Activated T-helper 1 cell treated with anti-CD3 and anti-CD28 coated beads, Interleukin-2, amount 50 U/mL, for 16 hours (primary cell): Measurements from ENCODE around the gene RHBDD1.

Experiments
- DNase-seq, 2 donors: peaks; one replicate each; pipeline ENCODE4 v3.0.0-alpha.2; 2020; ENCODE audit warnings: low read depth in 1 of 2, low spot score in 1 of 2

Gene RHBDD1

DNA sequence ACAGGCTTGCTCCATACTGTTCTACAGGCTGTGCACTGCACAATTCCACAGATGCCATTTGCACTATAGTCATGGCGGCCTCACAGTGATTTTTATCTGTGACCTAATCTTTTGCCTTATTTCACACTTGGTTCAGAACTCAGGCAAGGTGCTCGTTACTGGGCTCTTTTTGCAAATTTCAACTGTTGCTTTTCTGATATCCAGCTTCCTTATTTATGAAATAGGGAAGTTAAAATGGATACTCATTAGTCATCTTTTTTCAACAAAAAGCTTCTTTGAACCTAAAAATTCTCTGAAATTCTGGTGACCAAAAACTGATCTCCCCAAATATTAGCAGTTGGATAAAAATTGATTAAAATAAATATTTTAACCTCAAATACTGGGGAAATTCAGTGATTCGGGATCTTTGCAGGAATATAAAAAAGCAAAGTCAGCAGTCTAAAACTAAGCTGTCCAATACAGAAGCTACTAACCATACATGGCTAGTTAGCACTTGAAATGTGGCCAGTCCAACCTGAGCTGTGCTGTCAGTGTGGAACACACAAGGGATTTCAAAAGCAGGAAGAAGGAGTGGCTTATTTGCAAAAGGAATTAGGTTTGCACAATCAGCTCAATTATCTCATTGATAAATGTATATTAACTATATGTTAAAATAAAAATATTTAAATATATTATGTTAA lies 193.7 kb downstream of the RHBDD1 start:
- DNase-seq = no peak

DNA sequence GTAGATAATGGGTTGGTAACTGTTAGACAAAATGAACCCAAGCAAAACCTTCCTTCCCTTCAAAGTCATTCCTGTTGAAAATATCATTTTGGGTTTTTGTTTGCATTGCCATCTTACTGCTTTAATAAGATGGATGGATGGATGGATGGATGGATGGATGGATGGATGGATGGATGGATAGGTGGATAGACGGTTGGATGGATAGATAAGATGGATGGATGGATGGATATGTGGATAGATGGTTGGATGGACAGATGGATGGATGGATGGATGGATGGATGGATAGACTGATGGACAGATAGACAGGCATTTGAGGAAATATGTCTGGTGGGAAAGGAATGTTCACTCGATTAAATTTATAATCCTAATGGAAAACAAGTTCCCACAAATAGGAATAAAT lies 194.9 kb downstream of the RHBDD1 start:
- no peak for DNase-seq

DNA sequence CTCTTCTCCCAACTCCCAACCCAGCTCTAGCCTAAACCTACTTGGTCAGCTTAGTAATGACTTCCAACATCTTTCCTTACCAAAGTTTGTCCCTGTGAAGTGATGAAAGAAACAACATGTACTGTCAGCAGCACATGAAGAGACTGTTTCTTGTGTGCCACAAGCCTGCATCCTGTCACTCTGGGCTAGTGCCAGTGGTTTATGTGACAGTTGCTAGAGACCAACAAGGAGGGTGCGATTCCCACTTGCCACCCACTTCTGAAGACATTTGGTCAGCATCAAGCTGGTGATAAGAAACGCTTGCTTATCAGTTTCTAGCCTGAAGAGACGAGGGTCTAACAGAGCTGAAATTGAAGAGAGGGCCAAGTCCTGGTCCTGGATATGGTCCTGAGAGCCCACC lies 195.5 kb downstream of the RHBDD1 start:
- DNase-seq = no peak

DNA sequence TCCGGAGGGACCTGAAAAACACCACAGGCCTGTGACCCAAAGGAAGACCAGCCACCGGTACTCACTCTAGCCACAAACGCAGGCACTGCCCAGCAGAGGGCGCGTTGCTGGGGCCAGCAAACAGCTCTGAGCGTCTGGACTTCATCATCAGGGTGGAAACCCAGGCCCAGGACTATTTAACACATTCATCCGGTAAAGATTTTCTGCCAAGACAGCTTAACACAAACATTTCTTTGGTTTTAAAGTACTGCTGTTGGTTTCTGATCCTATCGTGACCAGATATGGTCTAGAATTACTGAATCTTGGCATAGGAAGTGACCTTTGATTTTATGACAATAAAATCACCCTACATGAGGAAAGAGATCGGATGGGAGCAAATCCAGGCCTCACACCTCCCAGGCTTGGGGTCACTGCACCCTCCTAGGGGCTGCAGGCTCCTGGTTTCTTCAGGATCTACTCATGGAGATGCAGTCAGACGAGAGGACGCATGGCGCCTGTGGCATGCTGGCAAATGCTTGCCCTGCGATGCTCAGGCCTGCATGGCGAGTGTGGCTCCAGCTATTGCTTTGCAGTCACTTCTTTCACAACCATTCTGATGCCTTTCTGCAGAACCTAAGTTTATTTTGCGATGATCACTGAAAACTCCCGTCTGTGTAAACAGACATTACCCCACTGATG lies 197.8 kb downstream of the RHBDD1 start:
- no peak for DNase-seq

DNA sequence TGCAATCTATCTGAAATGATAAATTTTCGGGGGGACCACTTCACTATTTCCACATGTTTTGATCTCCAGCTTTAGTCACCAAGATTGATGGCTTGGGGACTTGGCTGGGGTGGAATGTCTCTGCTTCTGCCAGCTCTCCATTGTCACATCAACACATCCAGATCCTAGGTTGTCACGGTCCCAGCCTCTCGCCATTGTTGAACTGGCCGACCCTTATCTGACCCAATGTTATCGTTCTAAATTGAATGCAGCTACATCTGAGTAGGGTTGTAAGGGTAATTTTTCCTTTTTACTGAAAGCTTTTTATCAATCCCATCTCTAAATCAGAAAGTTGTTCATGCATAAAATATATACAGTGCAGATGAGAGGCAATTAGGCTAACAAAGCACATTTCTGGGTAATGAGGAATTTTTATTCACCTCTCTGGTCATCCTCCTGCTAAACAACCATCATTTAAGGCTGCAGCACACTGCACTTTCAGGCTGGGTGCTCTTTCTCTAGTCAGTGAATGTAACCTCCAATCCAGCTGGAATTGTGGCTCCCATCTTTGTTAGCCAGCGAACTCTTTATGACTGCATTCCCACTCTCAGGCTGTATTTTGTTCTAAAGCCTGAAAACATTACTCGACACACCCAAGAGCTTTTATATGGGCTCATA lies 200.0 kb downstream of the RHBDD1 start:
- DNase-seq = no peak

DNA sequence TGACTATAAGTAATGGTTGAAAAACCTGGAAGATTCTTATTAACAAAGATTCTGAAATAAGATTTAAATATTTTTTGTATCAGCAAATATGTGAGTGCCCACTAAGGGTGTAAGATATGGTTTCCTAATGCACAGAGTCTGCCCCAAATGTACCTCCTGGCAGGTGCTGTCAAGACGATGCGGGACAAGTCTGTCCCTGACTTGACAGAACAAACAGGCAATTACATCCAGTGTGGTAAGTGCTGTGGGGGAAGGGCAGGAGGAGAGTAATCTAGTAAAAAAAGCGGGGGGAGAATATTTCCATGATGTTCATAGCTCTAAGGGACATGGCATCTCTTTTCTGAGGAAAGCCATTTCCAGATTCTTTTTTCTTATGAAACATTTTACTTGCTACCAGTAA lies 200.7 kb downstream of the RHBDD1 start:
- no peak for DNase-seq

DNA sequence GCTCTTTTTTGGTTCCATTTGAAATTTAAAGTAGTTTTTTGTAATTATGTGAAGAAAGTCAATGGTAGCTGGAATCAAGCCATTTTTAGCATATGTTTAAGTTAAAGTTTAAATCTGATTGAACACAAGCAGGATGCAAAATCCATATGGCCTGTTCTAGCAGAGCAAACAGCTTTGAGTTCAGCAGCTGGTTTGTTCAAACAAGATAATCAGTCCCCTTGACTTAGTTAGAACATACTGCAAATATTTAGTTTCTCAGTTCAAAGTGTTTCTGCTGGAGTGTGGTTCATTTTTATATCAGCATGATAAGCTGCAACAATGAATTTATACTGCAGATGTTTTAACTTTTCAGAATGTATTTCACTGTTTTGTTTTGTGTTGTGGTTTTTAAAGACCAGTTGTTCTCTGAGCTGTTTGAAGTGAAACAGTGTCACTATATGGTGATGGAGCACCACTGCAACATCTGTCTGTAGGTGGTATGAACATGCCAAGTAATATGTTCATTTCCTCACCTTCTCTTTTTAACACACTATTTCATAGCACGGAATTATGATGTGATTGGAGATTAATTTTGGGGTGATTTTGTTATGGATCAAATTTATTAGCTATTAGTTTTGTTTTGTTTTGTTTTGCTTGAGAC lies 202.8 kb downstream of the RHBDD1 start:
- DNase-seq = no peak

DNA sequence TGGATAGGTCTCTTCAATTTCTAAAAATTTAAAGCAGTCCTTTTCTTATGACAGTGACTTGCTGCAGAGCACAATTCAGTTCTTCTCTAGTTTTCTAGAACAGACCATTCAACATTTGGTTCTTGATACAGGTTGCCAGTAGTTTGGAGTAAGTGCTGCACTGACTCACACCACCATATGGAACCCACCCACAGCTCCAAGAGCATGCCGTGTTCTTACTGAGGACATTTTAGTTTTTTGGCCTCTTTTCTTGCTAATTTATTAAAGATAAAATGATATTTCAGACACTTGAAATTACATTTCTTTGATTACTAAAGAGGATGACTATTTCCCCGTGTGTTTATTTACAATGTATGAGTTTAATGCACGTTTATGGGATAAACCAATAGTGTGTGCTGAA lies 208.1 kb downstream of the RHBDD1 start:
- no peak for DNase-seq
